ENCODE measurements around the gene ZNF546.
A peak's percentile ranks its signal among the peaks of the same experiment; 100 is the strongest.
"Not testable (repeated sequence)": the region's sequence is repeated elsewhere in the genome, so short reads cannot be mapped to it uniquely, and the experiment has no call there.

The ZNF546 gene

GRCh38 chr19:39986643-39987042, 10.2 kb upstream of the ZNF546 start:
- DNase-seq (ENCODE audit: low read depth), result no peak

GRCh38 chr19:39987167-39987566, 9.7 kb upstream of the ZNF546 start:
- no peak for DNase-seq (ENCODE audit: low read depth)

GRCh38 chr19:39987596-39987995, 9.3 kb upstream of the ZNF546 start:
- DNase-seq (ENCODE audit: low read depth), result no peak

GRCh38 chr19:39993605-39994004, 3.3 kb upstream of the ZNF546 start:
- DNase-seq (ENCODE audit: low read depth), result no peak

- DNase-seq (ENCODE audit: low read depth), result no peak
These were observed 2.5 kb upstream of the ZNF546 start for GRCh38 chr19:39994361-39994760.

GRCh38 chr19:39995794-39996193, 1.1 kb upstream of the ZNF546 start:
- DNase-seq (ENCODE audit: low read depth), result no peak

- DNase-seq (ENCODE audit: low read depth), result peak; percentile 31
These were observed 546 bp upstream of the ZNF546 start for GRCh38 chr19:39996218-39996810.

GRCh38 chr19:39997638-39998216, 867 bp downstream of the ZNF546 start:
- no peak for DNase-seq (ENCODE audit: low read depth)

GRCh38 chr19:39998501-39998900, 1.6 kb downstream of the ZNF546 start:
- no peak for DNase-seq (ENCODE audit: low read depth)

- no peak for DNase-seq (ENCODE audit: low read depth)
These were observed 8.9 kb downstream of the ZNF546 start for GRCh38 chr19:40005691-40006272.

- peak; percentile 64 for DNase-seq (ENCODE audit: low read depth)
These were observed 9.4 kb downstream of the ZNF546 start for GRCh38 chr19:40006273-40006691.

- no peak for DNase-seq (ENCODE audit: low read depth)
These were observed 12.8 kb downstream of the ZNF546 start for GRCh38 chr19:40009674-40010073.

- no peak for DNase-seq (ENCODE audit: low read depth)
These were observed 17.1 kb downstream of the ZNF546 start for GRCh38 chr19:40013991-40014390.

GRCh38 chr19:40023969-40024368, 27.1 kb downstream of the ZNF546 start:
- no peak for DNase-seq (ENCODE audit: low read depth)

- DNase-seq (ENCODE audit: low read depth), result no peak
These were observed 29.2 kb downstream of the ZNF546 start for GRCh38 chr19:40025938-40026596.

- DNase-seq (ENCODE audit: low read depth), result no peak
These were observed 29.7 kb downstream of the ZNF546 start for GRCh38 chr19:40026597-40026970.

GRCh38 chr19:40033989-40034560, 37.2 kb downstream of the ZNF546 start:
- no peak for DNase-seq (ENCODE audit: low read depth)

GRCh38 chr19:40035996-40036395, 39.1 kb downstream of the ZNF546 start:
- no peak for DNase-seq (ENCODE audit: low read depth)

- not testable (repeated sequence) for DNase-seq (ENCODE audit: low read depth)
These were observed 41.2 kb downstream of the ZNF546 start for GRCh38 chr19:40038047-40038446.

GRCh38 chr19:40041718-40042117, 44.9 kb downstream of the ZNF546 start:
- not testable (repeated sequence) for DNase-seq (ENCODE audit: low read depth)

- DNase-seq (ENCODE audit: low read depth), result no peak
These were observed 56.6 kb downstream of the ZNF546 start for GRCh38 chr19:40053491-40053890.

- no peak for DNase-seq (ENCODE audit: low read depth)
These were observed 57.8 kb downstream of the ZNF546 start for GRCh38 chr19:40054632-40055031.

- DNase-seq (ENCODE audit: low read depth), result no peak
These were observed 58.2 kb downstream of the ZNF546 start for GRCh38 chr19:40055049-40055448.
